ENCODE measurements around the gene MRPS18B. TPM values are rescaled to one million over a fixed set of nuclear protein-coding genes. Genes with fewer than 3 reads are reported as not detected.

MRPS18B gene
- total and polyA plus RNA-seq, 10 donors = 41.2 to 74.0 (median 51.8) TPM

GRCh38 chr6:30644769-30645168 is 27.1 kb downstream of the MRPS18B start:
- no peak overlapping the region for H3K27ac ChIP-seq
- H3K36me3 ChIP-seq = peaks cover 0 to 57% (median 8%) of the 10 kb centered on the region in 6 donors
- intact Hi-C loops (cut with DNase I; ENCODE audit: low total_unique reads) = no loop called here
- no peak for TF ChIP-seq CTCF (IDR thresholded peaks at IDR 0.05 in 8 of 11, conservative IDR thresholded peaks at IDR 0.05 in 3 of 11)
- no peak for TF ChIP-seq POLR2AphosphoS5 (IDR thresholded peaks at IDR 0.05)
- TF ChIP-seq POLR2A (IDR thresholded peaks at IDR 0.05) = no peak
- WGBS, 5 donors = 67 to 82% (median 76%) methylated on average over 5 of the region's 5 CpGs
- H3K9me3 ChIP-seq = no peaks in the 10 kb centered on the region
- H3K4me3 ChIP-seq = no peak overlapping the region
- DNase-seq = no peak
- H3K27me3 ChIP-seq (replicated peaks in 1 of 7) = no peaks in the 10 kb centered on the region
- H3K4me1 ChIP-seq = peaks cover 12 to 57% (median 25%) of the 10 kb centered on the region in 6 donors

GRCh38 chr6:30645989-30646388 is 28.3 kb downstream of the MRPS18B start:
- no peak overlapping the region for H3K27ac ChIP-seq

GRCh38 chr6:30646450-30647241 is 29.0 kb downstream of the MRPS18B start, which contains the start of gene C6orf136:
Gene C6orf136, plus strand, starts transcription at chr6:30647133. Its CDS starts 99 bp downstream, at chr6:30647232.
- H3K27ac ChIP-seq = peak within 1 kb of the TSS; percentile 85 to 97 (median 95)
- intact Hi-C loops (cut with DNase I; ENCODE audit: low total_unique reads) = no loop called here
- peak in 2 of 11 experiments; percentile 11 to 18 for TF ChIP-seq CTCF (IDR thresholded peaks at IDR 0.05 in 8 of 11, conservative IDR thresholded peaks at IDR 0.05 in 3 of 11)
- TF ChIP-seq POLR2A (IDR thresholded peaks at IDR 0.05) = no peak

More at GRCh38 chr6:30645989-30646388, 28.3 kb downstream of the MRPS18B start:
- intact Hi-C loops (cut with DNase I; ENCODE audit: low total_unique reads) = no loop called here
- Histone ChIP-seq H3K36me3 (peaks cover 0 to 57% (median 6%) of the 10 kb centered on the region in 6 donors), H3K9me3 (no peaks in the 10 kb centered on the region), H3K4me3 (no peak overlapping the region), H3K4me1 (peaks cover 12 to 57% (median 25%) of the 10 kb centered on the region in 6 donors), H3K27me3 (replicated peaks in 1 of 7) (no peaks in the 10 kb centered on the region)
- WGBS, 5 donors = 75 to 88% (median 85%) methylated on average over 1 of the region's 1 CpG
- TF ChIP-seq CTCF (IDR thresholded peaks at IDR 0.05 in 8 of 11, conservative IDR thresholded peaks at IDR 0.05 in 3 of 11) (no peak), POLR2A (IDR thresholded peaks at IDR 0.05) (no peak), POLR2AphosphoS5 (IDR thresholded peaks at IDR 0.05) (no peak)
- DNase-seq = no peak

More at GRCh38 chr6:30646450-30647241, 29.0 kb downstream of the MRPS18B start, which contains the start of gene C6orf136:
- no peaks in the 10 kb centered on the region for H3K27me3 ChIP-seq (replicated peaks in 1 of 7)
- peak; percentile 98 for DNase-seq
- no peaks in the 10 kb centered on the region for H3K9me3 ChIP-seq
- peaks cover 12 to 57% (median 25%) of the 10 kb centered on the region in 6 donors for H3K4me1 ChIP-seq
- peaks cover 0 to 57% (median 9%) of the 10 kb centered on the region in 6 donors for H3K36me3 ChIP-seq
- WGBS, 5 donors = 15 to 21% (median 17%) methylated on average over 27 to 37 of the region's 37 CpGs
- H3K4me3 ChIP-seq = peak within 1 kb of the TSS; percentile 91 to 100 (median 95)

Data from spleen (tissue), 11 donors.